SK-N-SH treated with all-trans-retinoic acid at 6 μM for 48 hours (cell line): ENCODE measurements around the gene FOXP3.

Experiments
- CREB5 ChIP-seq: fragments of 250-450 bp; sonication (Bioruptor Pico); IDR thresholded peaks from 2 replicates; pipeline ENCODE4 v1.5.1; 2020; ENCODE audit warnings: low read depth, mild to moderate bottlenecking, moderate library complexity
- PATZ1 ChIP-seq: fragments of 250-450 bp; sonication (Bioruptor Pico); IDR thresholded peaks from 2 replicates; pipeline ENCODE4 v1.8.0; 2020; ENCODE audit warnings: mild to moderate bottlenecking, moderate library complexity, borderline replicate concordance
- RARB ChIP-seq: fragments of 250-450 bp; sonication (Bioruptor Pico); IDR thresholded peaks from 2 replicates; pipeline ENCODE4 v1.8.0; 2021; ENCODE audit warnings: mild to moderate bottlenecking, moderate library complexity
- SNAI2 ChIP-seq: fragments of 250-450 bp; sonication (Bioruptor Pico); IDR thresholded peaks from 2 replicates; pipeline ENCODE4 v1.5.0; 2020; ENCODE audit warnings: mild to moderate bottlenecking, moderate library complexity
- TCF4 ChIP-seq: fragments of 250-450 bp; sonication (Bioruptor Pico); IDR thresholded peaks from 2 replicates; pipeline ENCODE4 v1.8.0; 2021; ENCODE audit warnings: mild to moderate bottlenecking, moderate library complexity, borderline replicate concordance
- TOX ChIP-seq: fragments of 250-450 bp; sonication (Bioruptor Pico); IDR thresholded peaks from 2 replicates; pipeline ENCODE4 v1.8.0; 2021; ENCODE audit warnings: mild to moderate bottlenecking, moderate library complexity, borderline replicate concordance
- TSHZ2 ChIP-seq: fragments of 250-450 bp; sonication (Bioruptor Pico); IDR thresholded peaks from 2 replicates; pipeline ENCODE4 v1.5.0; 2020; ENCODE audit warnings: mild to moderate bottlenecking, moderate library complexity
- ZC3H10 ChIP-seq: fragments of 250-450 bp; sonication (Bioruptor Pico); IDR thresholded peaks from 2 replicates; pipeline ENCODE4 v1.5.1; 2021; ENCODE audit warnings: mild to moderate bottlenecking, moderate library complexity
- ZFP3 ChIP-seq: fragments of 250-450 bp; sonication (Bioruptor Pico); IDR thresholded peaks from 2 replicates; pipeline ENCODE4 v1.5.0; 2020; ENCODE audit warnings: mild to moderate bottlenecking, moderate library complexity
- ZFP30 ChIP-seq: fragments of 450-650 bp; formaldehyde crosslinking; IDR thresholded peaks from 2 replicates; pipeline ENCODE4 v1.5.0; 2022; ENCODE audit warnings: mild to moderate bottlenecking, moderate library complexity
- ZNF70 ChIP-seq: fragments of 450-650 bp; formaldehyde crosslinking; IDR thresholded peaks from 2 replicates; pipeline ENCODE4 v1.5.0; 2020; ENCODE audit warnings: mild to moderate bottlenecking, moderate library complexity
- ZNF8 ChIP-seq: fragments of 450-650 bp; formaldehyde crosslinking; IDR thresholded peaks from 2 replicates; pipeline ENCODE4 v1.5.0; 2020; ENCODE audit warnings: mild to moderate bottlenecking, moderate library complexity

GRCh38 chrX:49291615-49292337, 27.3 kb upstream of the FOXP3 start:
- TF ChIP-seq TCF4 (no peak), ZNF70 (no peak), RARB (CRISPR knock-in tag) (no peak), CREB5 (CRISPR knock-in tag) (no peak), ZNF8 (CRISPR knock-in tag) (no peak), SNAI2 (CRISPR knock-in tag) (no peak), ZFP30 (no peak), PATZ1 (CRISPR knock-in tag) (no peak), TOX (no peak), TSHZ2 (CRISPR knock-in tag) (no peak), ZC3H10 (CRISPR knock-in tag) (no peak), ZFP3 (CRISPR knock-in tag) (no peak)
